Colon (tissue), 2 donors: ENCODE data around the gene MEF2B.
A peak's percentile ranks its signal among the peaks of the same experiment; 100 is the strongest.
"Not testable (repeated sequence)": the region's sequence is repeated elsewhere in the genome, so short reads cannot be mapped to it uniquely, and the experiment has no call there.

ENCODE experiments used
- FAIRE-seq: peaks from 2 replicates; lab custom pipeline; 2012; peaks lifted over from hg19 to GRCh38; lab: Jason Lieb, UNC
- donor health status: control.
- donor health status: control.

Gene MEF2B

DNA sequence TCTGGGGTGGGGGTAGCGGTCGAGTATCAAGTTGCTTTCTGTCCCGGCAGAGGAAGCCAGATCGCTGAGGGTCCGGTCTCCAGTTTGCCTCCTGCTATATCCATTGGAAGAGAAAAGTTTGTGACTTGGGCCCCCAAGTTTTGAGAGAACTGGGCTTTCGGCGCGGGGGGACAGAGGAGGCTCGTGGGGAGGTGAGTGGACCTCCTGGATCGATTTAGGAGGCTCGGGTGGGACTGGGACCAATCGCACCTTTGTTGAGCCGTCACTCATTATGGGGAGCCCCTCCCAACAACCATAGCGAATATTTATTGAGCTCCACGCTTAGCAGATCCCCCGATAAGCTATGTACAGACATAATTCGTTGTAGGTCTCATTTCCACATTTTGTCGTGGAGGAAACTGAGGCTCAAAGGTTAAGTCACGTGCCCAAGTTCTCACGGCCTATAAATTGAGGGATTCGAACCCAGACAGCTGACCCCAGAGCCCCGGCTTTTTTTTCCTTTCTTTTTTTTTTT, 22.9 kb upstream of the MEF2B start:
- no peak for FAIRE-seq

DNA sequence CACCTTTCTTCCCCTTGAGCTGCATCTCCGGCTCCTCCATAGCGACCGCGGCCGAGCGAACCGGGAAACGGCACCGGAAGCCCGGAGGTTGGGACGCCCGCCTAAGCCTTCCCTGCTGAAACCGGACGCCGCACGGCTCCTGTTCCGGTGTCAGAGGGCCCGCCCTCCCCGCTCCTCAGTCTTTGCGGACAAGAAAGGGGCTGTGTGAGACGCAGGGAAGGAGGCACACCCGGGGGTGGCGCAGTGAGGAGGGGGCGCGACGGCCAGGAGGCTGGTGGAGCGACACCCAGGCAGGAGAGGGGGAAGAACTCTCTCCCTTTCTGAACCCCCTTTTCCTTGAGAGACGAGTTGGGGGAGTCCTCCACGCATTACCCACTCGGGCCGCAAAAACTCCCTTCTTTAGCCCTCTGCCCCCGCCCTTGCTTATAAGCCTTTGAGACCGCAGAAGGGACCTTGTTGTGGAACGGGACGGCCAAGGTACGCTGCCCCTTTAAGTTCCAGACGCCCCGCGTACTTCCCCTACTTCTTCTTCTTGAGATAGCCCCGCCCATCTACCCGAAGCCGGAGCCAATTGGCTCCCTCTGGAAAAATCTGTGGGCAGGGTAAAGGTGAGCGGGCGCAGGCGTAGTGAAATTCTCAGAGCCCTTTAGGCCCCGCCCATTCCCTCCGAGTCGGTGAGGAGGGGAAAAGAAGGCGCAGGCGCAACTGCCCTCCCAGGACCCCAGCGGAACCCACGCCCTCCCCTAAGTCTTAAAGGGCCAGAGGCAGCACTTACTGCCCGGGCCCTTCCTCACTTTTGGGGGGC, 22.2 kb upstream of the MEF2B start, which contains the start of the genes BORCS8 and RFXANK:
Gene BORCS8 (minus strand): TSS at position 75 of the 805 bp plus-strand sequence. CDS start 35 bp downstream, at position 40.
Gene RFXANK (plus strand): TSS at position 181 of the 805 bp plus-strand sequence. CDS start 1,689 bp downstream, outside the sequence.
- peak; percentile 28 for FAIRE-seq

DNA sequence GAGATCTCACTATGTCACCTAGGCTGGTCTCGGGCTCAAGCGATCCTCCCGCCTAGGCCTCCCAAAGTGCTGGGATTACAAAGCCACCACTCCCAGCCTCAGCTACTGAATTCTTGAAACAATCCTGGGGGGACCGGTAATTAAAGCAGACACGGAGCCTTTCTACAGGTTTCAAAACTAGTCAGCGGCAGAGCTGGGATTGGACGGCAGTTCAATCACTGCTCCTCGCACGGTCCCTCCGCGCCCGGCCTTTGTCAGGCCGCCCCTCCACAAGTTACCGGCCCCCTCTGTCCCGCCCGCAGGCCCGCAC, 21.7 kb upstream of the MEF2B start:
- FAIRE-seq: no peak

DNA sequence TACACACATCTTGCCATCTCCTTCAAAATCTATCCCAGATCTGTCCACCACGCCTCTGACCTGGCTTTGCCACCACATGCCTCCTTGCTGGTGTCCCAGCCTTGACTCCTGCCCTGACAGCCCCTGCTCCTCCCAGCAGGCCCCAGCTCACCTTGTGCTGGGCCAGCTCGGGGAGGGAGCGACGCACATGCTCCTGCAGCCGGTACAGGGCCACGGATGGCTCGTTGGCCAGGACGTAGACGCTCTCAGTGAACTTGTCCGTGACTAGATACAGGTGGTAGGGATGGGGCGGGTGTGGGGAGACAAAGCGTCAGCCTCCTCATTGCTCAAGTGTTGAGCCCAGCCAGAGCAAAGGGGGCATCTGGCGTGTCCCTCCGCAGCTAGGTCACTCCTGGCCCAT, 16.7 kb upstream of the MEF2B start:
- no peak for FAIRE-seq

DNA sequence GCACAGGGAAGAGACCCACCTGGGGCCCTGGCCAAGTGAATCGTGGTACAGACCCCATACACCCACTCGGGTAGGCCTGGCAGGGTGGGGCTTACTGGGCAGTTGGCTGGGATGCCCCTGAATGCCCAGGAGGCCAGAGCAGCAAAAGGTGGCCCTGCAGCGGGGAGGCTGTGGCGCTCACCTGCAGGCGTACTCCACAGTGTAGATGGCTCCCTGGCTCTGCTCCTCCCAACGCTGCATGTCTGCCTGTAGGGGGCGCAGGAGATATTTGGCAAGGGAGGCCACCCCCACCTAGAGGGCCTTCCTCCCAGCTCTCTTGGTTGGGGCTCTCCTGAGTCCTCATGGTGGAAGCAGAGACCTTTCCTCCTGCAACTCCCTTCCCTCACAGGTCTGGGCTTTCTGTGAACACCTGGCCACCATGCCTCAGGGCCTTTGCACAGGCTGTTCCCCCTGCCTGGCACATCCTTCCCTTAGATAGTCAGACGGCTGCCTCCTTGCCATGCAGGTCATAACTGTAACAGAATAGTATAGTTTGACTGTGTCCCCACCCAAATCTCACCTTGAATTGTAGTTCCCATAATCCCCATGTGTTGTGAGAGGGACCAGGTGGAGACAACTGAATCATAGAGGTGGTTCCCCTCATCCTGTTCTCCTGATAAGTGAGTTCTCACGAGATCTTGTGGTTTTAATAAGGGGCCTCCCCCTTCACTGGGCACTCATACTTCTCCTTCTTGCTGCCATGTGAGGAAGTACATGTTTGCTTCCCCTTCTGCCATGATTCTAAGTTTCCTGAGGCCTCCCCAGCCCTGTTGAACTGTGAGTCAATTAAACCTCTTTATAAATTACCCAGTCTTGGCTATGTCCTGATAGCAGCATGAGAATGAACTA, 16.0 kb upstream of the MEF2B start:
- FAIRE-seq: no peak

DNA sequence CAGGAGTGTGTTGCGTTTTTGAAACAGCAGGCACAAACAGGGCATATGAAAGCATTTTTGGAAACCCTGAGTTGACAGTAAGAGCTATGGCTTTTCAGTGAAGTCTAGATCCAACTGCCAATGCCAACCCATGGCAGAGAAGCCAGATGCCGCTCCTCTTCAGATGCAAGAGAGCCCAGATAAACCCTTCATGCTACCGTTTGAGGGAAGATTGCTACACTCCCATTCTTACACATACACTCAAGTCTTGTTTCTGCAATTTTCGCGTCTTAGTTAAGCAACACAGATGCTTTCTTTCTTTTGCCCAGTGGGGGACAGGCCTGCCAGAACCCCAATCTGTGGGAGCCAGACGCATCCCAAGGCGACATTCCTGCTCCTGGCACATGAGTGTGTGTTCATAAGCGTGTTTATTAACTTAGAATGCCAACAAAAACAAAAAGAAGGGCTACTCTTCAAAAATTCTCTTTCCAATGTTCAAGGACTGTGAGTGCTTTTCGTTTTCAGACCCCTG, 11.5 kb upstream of the MEF2B start:
- no peak for FAIRE-seq

DNA sequence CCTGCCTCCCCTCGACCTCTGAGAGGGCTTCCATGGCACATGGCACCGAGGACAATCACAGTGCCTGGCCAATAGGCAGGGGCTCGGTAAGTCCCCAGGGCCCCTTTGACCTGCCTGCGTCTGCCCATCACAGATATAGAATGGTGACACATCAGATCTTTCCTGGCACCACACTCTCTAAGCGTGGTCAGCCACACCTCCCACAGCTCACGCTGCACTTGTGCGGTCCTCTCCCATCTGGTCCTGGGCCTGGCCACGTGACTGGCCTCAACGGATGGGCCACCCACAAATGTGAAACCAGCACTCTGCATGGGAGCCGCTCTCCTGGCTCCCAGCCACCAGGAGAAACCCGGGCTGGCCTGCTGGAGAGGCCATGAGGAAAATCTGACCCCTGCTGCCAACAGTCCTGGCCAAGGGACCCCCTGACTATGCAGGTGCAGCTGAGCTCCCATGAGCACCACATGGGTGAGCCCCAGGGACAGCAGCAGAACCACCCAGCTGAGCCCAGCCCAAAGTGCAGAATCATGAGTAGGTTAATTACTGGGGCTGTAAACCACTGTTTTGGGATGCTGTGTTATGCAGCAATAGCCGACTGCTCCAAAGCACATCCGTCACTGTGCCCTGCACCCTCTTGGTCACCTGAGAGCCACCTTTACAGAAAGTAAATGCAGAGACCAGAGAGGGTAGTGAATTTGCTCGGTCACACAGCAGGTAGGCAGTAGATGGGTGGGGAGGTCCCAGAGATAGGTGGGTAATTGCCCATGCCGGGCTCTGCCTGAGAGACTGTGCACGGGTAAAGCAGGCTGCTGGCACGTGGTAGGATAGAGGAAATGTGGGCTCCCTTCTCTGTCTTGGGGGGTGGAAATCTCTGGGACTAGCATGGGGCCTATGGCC, 9.7 kb upstream of the MEF2B start:
- no peak for FAIRE-seq

DNA sequence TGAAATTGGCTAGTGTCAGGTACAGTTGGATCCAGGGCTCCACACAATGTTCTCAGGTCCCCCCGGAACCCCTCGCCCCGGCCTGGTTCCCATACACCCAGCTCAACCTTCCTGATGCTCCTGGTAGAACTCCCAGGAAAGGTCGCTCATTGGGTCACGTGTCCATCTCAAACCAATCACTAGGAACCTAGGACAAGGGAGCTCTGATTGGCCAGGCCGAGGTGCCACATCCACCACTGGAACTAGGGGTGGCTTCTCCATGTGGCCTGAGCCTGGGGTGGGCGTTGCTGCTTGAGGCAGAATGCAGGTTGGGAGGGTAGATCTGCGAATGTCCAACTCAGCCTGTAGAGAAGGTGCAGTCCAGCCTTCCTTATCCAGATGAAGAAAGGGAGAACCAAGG, 6.9 kb upstream of the MEF2B start:
- FAIRE-seq: no peak

DNA sequence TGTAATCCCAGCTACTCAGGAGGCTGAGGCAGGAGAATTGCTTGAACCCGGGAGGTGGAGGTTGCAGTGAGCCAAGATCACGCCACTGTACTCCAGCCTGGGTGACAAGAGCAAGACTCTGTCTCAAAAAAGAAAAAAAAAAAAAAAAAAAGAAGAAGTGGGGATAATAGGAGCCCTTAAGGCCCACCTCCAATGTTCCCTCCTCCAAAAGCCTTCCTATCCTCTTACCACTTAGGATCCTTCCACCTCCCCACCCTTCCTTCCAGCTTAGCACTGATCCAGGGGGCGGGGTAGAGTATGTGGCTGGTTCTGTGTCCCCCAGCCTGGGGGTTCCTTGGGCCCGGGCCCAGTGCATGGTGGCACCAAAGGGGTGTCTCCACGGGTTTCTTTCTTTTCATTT, 3.2 kb upstream of the MEF2B start:
- FAIRE-seq: not testable (repeated sequence)

DNA sequence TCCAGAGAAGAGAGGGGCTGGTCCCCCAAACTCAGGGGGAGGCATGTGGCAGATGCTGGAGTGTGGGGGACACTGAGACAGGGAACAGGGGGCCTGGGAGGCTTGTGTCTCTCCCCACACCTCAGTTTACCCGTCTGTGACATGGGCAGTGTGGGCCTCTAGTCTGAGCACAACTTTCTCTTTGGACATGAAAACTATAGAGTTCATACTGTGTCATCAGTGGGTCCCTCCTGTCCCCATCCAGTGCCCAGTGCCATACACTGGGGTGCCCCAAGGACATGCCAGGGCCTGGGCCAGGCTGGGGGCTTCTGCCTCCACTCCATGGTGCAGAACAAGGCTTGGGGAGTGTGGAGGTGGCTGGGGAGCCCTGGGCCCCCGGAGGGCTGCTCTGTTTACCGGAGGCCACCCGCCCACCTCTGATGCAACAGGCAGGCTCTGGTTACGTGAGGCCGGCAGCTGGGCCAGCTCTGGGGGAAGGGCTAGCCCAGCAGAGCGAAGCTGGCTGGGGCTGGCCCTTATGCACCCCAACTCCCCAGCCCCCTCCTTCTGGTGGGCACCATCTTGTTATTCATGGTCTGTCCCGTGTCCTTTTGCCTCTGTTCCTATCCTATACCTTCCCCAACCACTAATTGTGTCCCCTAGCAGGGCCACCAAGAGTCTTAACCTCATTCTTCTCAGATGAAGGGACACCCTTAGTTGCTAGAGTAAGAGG, 1.9 kb upstream of the MEF2B start:
- no peak for FAIRE-seq

DNA sequence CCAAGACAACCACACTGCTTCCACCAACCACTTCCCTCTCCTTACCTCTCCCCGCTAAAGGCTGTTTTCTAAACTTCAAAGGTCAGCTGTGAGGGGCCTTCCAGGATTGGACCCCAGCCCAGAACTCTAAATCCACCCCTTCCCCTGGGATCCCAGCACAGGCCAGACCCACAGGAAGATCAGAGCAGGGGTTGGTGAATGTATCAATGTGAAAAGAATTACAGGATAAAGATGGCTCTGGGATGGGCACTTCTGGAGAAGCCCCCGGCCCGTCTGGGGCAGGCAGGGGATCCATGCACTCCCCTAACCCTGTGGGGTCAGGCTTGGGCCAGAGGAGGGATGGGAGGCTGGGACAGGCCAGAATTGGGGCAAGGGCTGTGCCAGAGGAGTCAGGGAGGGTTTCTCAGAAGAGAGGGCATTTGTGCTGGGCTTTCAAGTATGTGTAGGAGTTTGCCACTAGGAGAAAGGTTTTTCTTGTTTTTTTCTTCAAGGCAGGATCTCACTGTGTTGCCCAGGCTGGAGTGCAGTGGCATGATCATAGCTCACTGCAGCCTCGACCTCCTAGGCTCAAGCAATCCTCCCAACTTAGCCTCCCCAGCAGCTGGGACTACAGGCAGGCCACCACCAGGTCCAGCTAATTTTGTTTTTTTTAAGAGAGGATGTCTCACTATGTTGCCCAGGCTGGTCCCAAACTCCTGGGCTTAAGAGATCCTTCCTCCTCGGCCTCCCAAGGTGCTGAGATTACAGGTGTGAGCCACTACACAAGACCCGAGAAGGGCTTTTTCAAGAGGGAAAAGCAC, 1.0 kb upstream of the MEF2B start:
- no peak for FAIRE-seq

DNA sequence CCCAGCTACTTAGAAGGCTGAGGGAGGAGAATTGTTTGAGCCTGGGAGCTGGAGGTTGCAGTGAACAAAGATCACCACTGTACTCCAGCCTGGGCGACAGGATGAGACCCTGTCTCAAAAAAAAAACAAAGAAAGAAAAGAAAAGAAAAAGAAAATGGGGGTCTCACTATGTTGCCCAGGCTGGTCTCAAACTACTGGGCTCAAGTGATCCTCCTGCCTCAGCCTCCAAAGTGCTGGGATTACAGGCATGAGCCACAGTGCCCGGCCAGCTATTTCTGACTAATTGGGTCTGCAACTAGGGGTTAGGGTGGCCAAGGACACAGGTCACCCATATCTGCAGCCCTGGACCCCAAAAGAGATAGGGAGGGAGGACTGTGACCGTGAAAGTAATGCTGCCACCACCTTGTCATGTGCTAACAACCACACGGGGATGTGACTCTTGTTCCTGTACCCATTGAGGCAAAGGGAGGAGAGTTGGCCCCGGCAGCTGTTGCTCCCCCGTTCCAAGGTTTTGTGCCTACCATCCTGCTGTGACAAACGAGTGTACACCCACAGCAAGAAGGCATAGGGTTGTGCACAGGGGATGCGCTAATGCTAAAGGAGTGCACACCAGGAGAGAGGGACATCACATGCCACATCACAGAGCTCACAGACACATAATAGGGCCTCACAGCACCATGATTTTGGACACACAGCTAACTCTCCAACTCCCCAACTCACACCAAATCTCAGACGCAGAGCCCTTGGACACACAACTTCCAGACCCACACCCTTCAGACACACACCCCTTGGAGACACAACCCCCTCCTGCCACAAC, 619 bp downstream of the MEF2B start:
- FAIRE-seq: no peak

DNA sequence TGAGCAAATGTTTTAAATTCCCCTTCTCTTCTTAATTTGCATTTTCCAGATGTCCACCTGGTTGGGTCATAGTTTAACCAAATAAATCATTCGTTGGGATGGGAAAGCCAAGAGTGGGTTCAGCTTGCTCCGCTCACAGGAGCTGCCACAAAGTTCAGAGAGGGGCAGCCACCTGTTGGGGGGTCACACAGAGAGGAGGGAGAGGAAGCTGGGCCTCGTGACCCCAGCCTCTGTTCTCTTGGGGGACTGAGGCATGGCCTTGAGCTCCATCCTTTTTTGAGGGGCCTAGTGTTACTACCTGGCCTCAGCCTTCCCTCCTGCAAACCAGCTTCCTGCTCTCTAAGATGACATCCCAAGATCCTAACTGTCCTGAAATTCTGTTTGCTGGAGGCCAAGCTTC, 2.5 kb downstream of the MEF2B start:
- FAIRE-seq: no peak

DNA sequence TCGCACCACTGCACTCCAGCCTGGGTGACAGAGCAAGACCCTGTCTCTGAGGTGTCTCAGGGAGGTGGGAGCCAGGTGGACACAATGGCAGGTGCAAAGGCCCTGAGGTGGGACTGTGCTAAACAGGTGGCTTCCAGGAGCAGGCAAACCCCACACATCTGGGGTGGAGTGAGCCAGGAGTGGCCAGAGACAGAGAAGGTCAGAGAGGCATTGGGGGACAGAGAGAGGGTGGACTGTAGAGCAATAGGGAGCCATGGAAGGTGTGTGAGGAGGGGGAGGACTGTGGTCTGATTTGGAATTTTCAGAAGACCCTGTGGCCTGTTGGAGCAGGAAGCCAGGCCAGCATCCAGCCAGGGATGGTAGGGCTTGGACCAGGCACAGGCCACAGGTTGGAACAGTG, 4.7 kb downstream of the MEF2B start:
- FAIRE-seq: no peak

DNA sequence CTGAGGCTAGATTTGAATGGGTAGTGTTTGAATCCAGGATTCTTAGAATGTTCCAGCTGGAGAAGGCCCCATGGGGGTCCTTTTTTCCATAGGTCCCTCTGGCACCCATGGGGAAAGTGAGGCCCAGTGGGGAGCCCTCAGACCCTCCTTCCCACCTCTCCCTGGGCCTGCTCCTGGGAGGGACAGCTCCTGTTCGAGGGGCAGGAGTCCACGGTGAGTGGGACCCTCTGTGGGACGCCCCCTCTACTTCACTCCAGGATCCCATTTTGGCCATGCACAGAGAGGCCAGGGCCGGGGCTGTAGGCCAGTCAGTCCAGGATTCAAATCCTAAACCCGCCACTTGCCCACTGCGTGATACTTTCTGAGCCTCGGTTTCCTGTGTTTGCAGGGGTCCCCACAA, 7.6 kb downstream of the MEF2B start:
- no peak for FAIRE-seq

DNA sequence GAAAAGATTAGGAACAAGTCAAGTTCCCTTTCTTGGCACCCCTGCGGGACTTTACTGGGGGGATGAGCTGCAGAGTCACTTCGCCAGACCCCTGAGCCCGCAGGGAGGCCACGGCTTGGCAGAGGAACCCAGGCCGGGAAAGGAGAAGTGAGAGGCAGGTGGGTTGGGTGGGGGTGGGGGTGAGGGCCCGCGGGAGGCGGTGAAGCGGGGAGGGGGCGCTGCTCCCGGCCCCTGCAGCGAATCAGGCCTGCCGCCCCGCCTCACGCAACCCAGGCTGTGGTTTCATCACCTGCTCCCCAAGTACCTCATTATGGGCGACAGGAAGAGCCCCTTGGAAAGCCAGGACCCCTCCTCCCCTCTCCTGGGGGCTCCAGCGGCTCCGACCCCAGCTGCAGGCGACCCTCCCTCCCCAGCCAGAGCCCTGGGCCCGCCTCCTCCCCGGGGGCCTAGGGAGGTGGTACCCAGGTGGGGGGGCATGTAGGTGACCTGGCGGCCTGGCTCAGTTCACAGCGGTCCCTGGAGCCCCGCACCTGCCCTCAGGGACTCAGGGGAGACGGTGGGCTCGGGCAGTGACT, 9.5 kb downstream of the MEF2B start:
- no peak for FAIRE-seq

DNA sequence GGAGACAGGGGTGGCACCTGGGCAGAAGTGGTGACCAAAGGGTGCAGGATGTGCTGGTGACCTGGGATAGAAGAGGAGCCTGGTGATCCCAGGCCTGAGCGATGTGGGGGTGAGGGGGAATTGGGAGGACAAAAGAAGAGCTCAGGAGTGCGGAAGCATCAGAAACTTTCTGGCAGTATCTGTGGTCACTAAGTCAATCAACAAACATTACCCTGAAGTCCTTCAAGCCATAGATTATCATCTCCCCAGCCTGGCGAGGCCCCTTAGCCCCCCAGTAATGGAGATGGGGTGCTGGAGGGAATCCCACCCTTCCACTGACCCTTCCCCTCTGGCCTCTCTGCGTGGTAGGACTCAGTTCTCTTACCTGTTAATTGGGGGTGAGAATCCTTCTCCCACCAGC, 10.5 kb downstream of the MEF2B start:
- no peak for FAIRE-seq

DNA sequence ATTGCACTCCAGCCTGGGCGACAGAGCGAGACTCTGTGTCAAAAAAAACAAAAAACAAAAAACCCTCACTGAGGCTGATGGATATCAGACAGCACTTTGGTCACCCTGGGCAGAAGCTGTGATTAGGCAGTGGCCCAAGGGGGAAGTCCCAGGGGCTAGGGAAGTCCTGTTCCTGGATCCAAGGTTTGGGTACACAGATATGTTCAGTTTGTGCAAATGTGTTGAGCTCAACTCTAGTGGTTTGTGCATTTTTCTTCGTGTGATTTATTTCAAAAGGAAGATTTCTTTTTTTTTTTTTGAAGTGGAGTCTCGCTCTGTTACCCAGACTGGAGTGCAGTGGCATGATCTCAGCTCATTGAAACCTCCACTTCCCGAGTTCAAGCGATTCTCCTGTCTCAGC, 12.3 kb downstream of the MEF2B start:
- FAIRE-seq: no peak
